HCT116 (cell line): ENCODE measurements around the gene HELT. TPM values are rescaled to one million over a fixed set of nuclear protein-coding genes. Genes with fewer than 3 reads are reported as not detected.
"Not testable (repeated sequence)": the region's sequence is repeated elsewhere in the genome, so short reads cannot be mapped to it uniquely, and the experiment has no call there.

Experiments used
- ATAC-seq: fragments of 200-7000 bp; cut with Tn5 transposase; 2 replicates; pipeline ENCODE4 v1.9.1; 2020; ENCODE audit warnings: mild to moderate bottlenecking, moderate library complexity
- BruUV-seq: library from RNA; stranded (reverse); fragments of 400-500 nt; replicated peaks from 2 replicates; lab custom pipeline; 2021; lab: Mats Ljungman, UMichigan
- CTCF ChIA-PET: fragments of 300-600 bp; sonication (Branson Sonifier 250); formaldehyde crosslinking; loops from one replicate; lab custom pipeline; 2021; ENCODE audit warnings: antibody characterized with exemption; lab: Charles Lee
- POLR2A ChIA-PET: fragments of 300-600, 350-600 bp; sonication (Branson Sonifier 250); formaldehyde crosslinking; loops from one replicate; lab custom pipeline; 2021; ENCODE audit warnings: antibody characterized with exemption; lab: Charles Lee
- RAD21 ChIA-PET, 2 experiments: fragments of 300-600 bp; sonication (Branson Sonifier 250); formaldehyde crosslinking; loops; one replicate each; lab custom pipeline; 2023; ENCODE audit warnings: low total read pairs in 2 of 2; ENCODE audit not compliant: uncharacterized antibody in 2 of 2, unreplicated experiment in 2 of 2, low non-redundant PET in 1 of 2; lab: Charles Lee
- DNase-seq: peaks from one replicate; pipeline ENCODE4 v3.0.0-alpha.2; 2010; ENCODE audit warnings: low read depth, low spot score
- H2AFZ ChIP-seq: fragments of 200-600 bp; shearing (Covaris generic), sonication (generic); 2 replicates; pipeline ENCODE4 v1.6.1; 2017; ENCODE audit warnings: low read depth, mixed run types, mixed read lengths, antibody characterized with exemption, low read length; ENCODE audit not compliant: poor library complexity, severe bottlenecking
- H3K27ac ChIP-seq: 2 replicates; pipeline ENCODE4 v1.5.1; 2012; ENCODE audit warnings: low read depth, low read length
- H3K27me3 ChIP-seq: fragments of 200-600 bp; sonication (generic); 2 replicates; pipeline ENCODE4 v1.6.1; 2016; ENCODE audit warnings: mixed run types, low read length, mixed read lengths; ENCODE audit not compliant: insufficient read depth
- H3K36me3 ChIP-seq, 2 experiments: fragments of 200-500 bp in 1 of 2; fragments of 200-600 bp in 1 of 2; sonication (Bioruptor generic) in 1 of 2; sonication (generic) in 1 of 2; 2 replicates each; pipeline versions ENCODE4 v1.5.1 to v1.6.1; 2014 to 2016; ENCODE audit warnings: low read length in 2 of 2, inconsistent platforms in 1 of 2, mixed read lengths in 1 of 2, mixed run types in 1 of 2; ENCODE audit not compliant: insufficient read depth in 2 of 2, control insufficient read depth in 1 of 2
- H3K4me1 ChIP-seq, 2 experiments: fragments of 200-600 bp in 1 of 2; sonication (generic) in 1 of 2; 2 replicates each; pipeline versions ENCODE4 v1.5.1 to v1.6.1; 2012 to 2017; ENCODE audit warnings: low read length in 2 of 2, inconsistent platforms in 1 of 2, mild to moderate bottlenecking in 1 of 2, mixed read lengths in 1 of 2, mixed run types in 1 of 2, moderate library complexity in 1 of 2; ENCODE audit not compliant: insufficient read depth in 2 of 2, control insufficient read depth in 1 of 2
- H3K4me2 ChIP-seq: fragments of 200-600 bp; sonication (generic); 2 replicates; pipeline ENCODE4 v1.6.1; 2017; ENCODE audit warnings: mixed run types, low read length, mixed read lengths
- H3K4me3 ChIP-seq, 2 experiments: fragments of 200-600 bp in 1 of 2; sonication (generic) in 1 of 2; replicated peaks in 1 of 2; 2 replicates each; pipeline ENCODE4 v1.5.1; 2011 to 2016; ENCODE audit warnings: low read length in 2 of 2, control low read depth in 1 of 2, low read depth in 1 of 2, mild to moderate bottlenecking in 1 of 2, mixed read lengths in 1 of 2, mixed run types in 1 of 2
- H3K79me2 ChIP-seq: fragments of 200-600 bp; sonication (generic); 2 replicates; pipeline ENCODE4 v1.6.1; 2017; ENCODE audit warnings: mild to moderate bottlenecking, mixed run types, low read length, moderate library complexity, mixed read lengths; ENCODE audit not compliant: insufficient read depth
- H3K9ac ChIP-seq: fragments of 200-600 bp; sonication (generic); 2 replicates; pipeline ENCODE4 v1.6.1; 2016; ENCODE audit warnings: low read length, mixed read lengths
- H3K9me2 ChIP-seq: fragments of 200-600 bp; sonication (generic), shearing (Covaris generic); 2 replicates; pipeline ENCODE4 v1.6.1; 2017; ENCODE audit warnings: mixed run types, mild to moderate bottlenecking, moderate library complexity; ENCODE audit not compliant: insufficient read depth
- H3K9me3 ChIP-seq, 2 experiments: fragments of 200-500 bp in 1 of 2; fragments of 200-600 bp in 1 of 2; sonication (Bioruptor generic) in 1 of 2; sonication (generic) in 1 of 2; 2 replicates each; pipeline ENCODE4 v1.6.1; 2014 to 2017; ENCODE audit warnings: low read length in 2 of 2, mixed read lengths in 2 of 2, inconsistent platforms in 1 of 2, low read depth in 1 of 2, mild to moderate bottlenecking in 1 of 2, mixed run types in 1 of 2, moderate library complexity in 1 of 2; ENCODE audit not compliant: control insufficient read depth in 1 of 2, insufficient read depth in 1 of 2
- H4K20me1 ChIP-seq: fragments of 200-600 bp; sonication (generic), shearing (Covaris generic); 2 replicates; pipeline ENCODE4 v1.6.1; 2017; ENCODE audit warnings: mixed run types, mild to moderate bottlenecking, moderate library complexity; ENCODE audit not compliant: insufficient read depth
- CBX3 ChIP-seq: IDR thresholded peaks from 2 replicates; pipeline ENCODE4 v1.6.1; 2012; ENCODE audit warnings: low read depth
- EZH2phosphoT487 ChIP-seq: fragments of 200-600 bp; IDR thresholded peaks from 2 replicates; pipeline ENCODE4 v1.6.1; 2018; ENCODE audit warnings: antibody characterized with exemption, borderline replicate concordance
- JUND ChIP-seq: IDR thresholded peaks from 2 replicates; pipeline ENCODE4 v1.6.1; 2012
- POLR2A ChIP-seq: IDR thresholded peaks from 2 replicates; pipeline ENCODE4 v1.7.0; 2011; ENCODE audit warnings: borderline replicate concordance; ENCODE audit not compliant: insufficient read depth, insufficient read length; ENCODE audit errors: extremely low read depth
- POLR2AphosphoS5 ChIP-seq: IDR thresholded peaks from 2 replicates; pipeline ENCODE4 v1.6.1; 2011; ENCODE audit warnings: mild to moderate bottlenecking, low read depth, low read length, moderate library complexity
- SRF ChIP-seq: IDR thresholded peaks from 2 replicates; pipeline ENCODE4 v1.6.1; 2012; ENCODE audit warnings: low read depth
- ZFX ChIP-seq: fragments of 450-650 bp; IDR thresholded peaks from 2 replicates; pipeline ENCODE4 v1.6.1; 2017
- intact Hi-C: fragments of 100-400 bp; cut with micrococcal nuclease; formaldehyde crosslinking; loops from 2 replicates; pipeline ENCODE4 v1.10.0; 2022
- total RNA-seq: library from RNA; stranded (reverse); gene quantifications from one replicate; pipeline ENCODE4 v1.2.1, GENCODE V29; 2021; ENCODE audit not compliant: unreplicated experiment
- TF ChIP-seq, protein P1 (sequence below): IDR thresholded peaks from 2 replicates; pipeline ENCODE4 v1.6.1; 2012; ENCODE audit warnings: low read depth
- TF ChIP-seq, protein P2 (sequence below): IDR thresholded peaks from 2 replicates; pipeline ENCODE4 v1.6.1; 2011; ENCODE audit warnings: mild to moderate bottlenecking, low read length, moderate library complexity; ENCODE audit not compliant: insufficient replicate concordance; ENCODE audit errors: extremely low read depth
- TF ChIP-seq, protein P3 (sequence below), 3 experiments: fragments of 200-600 bp in 1 of 3; sonication (generic) in 1 of 3; IDR thresholded peaks in 2 of 3; conservative IDR thresholded peaks in 1 of 3; 2 replicates each; pipeline ENCODE4 v1.5.1; 2012 to 2017; ENCODE audit warnings: low read depth in 2 of 3, low read length in 2 of 3, antibody characterized with exemption in 1 of 3, borderline replicate concordance in 1 of 3, control low read depth in 1 of 3, mild to moderate bottlenecking in 1 of 3, mixed read lengths in 1 of 3, mixed run types in 1 of 3, moderate library complexity in 1 of 3; ENCODE audit not compliant: insufficient read depth in 1 of 3
- TF ChIP-seq, protein P4 (sequence below): IDR thresholded peaks from 2 replicates; pipeline ENCODE4 v1.6.1; 2012

HELT gene
- total RNA-seq, 1 experiment from 2014 or later: not detected

DNA sequence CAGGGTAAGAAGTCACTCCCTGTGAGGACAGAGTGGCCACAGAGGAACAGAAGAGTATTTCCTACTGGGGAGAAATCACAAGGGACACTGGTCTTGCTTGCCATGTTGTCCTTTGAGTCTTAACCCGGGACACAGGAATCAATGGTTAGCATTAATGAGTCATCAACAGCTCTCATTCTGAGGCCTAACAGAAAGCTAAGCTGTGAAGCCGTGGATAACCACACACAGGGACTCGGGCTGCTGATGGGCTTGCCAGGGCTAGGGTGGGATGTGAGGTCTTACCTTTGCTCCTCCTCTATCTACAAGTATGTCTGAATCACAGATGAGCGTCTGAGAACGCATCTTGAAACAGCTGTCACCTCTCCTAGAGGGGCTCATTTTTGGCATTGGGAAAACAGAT lies 22.2 kb downstream of the HELT start:
- Histone ChIP-seq H3K4me1 (peaks cover 0 to 7% of the 10 kb centered on the region in 2 experiments; a peak in 1 of 4 replicates), H3K4me2 (no peak overlapping the region), H3K36me3 (no peaks in the 10 kb centered on the region), H3K9me3 (no peaks in the 10 kb centered on the region), H3K79me2 (no peaks in the 10 kb centered on the region), H2AFZ (peak overlapping the region; percentile 84)
- ATAC-seq: no peak
- ChIA-PET POLR2A (no interaction called here), RAD21 (no interaction called here)
- TF ChIP-seq, protein P1, sequence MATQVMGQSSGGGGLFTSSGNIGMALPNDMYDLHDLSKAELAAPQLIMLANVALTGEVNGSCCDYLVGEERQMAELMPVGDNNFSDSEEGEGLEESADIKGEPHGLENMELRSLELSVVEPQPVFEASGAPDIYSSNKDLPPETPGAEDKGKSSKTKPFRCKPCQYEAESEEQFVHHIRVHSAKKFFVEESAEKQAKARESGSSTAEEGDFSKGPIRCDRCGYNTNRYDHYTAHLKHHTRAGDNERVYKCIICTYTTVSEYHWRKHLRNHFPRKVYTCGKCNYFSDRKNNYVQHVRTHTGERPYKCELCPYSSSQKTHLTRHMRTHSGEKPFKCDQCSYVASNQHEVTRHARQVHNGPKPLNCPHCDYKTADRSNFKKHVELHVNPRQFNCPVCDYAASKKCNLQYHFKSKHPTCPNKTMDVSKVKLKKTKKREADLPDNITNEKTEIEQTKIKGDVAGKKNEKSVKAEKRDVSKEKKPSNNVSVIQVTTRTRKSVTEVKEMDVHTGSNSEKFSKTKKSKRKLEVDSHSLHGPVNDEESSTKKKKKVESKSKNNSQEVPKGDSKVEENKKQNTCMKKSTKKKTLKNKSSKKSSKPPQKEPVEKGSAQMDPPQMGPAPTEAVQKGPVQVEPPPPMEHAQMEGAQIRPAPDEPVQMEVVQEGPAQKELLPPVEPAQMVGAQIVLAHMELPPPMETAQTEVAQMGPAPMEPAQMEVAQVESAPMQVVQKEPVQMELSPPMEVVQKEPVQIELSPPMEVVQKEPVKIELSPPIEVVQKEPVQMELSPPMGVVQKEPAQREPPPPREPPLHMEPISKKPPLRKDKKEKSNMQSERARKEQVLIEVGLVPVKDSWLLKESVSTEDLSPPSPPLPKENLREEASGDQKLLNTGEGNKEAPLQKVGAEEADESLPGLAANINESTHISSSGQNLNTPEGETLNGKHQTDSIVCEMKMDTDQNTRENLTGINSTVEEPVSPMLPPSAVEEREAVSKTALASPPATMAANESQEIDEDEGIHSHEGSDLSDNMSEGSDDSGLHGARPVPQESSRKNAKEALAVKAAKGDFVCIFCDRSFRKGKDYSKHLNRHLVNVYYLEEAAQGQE: no peak
- TF ChIP-seq ZFX: no peak
- TF ChIP-seq, protein P2, sequence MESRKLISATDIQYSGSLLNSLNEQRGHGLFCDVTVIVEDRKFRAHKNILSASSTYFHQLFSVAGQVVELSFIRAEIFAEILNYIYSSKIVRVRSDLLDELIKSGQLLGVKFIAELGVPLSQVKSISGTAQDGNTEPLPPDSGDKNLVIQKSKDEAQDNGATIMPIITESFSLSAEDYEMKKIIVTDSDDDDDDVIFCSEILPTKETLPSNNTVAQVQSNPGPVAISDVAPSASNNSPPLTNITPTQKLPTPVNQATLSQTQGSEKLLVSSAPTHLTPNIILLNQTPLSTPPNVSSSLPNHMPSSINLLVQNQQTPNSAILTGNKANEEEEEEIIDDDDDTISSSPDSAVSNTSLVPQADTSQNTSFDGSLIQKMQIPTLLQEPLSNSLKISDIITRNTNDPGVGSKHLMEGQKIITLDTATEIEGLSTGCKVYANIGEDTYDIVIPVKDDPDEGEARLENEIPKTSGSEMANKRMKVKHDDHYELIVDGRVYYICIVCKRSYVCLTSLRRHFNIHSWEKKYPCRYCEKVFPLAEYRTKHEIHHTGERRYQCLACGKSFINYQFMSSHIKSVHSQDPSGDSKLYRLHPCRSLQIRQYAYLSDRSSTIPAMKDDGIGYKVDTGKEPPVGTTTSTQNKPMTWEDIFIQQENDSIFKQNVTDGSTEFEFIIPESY: no peak
- TF ChIP-seq, protein P3, sequence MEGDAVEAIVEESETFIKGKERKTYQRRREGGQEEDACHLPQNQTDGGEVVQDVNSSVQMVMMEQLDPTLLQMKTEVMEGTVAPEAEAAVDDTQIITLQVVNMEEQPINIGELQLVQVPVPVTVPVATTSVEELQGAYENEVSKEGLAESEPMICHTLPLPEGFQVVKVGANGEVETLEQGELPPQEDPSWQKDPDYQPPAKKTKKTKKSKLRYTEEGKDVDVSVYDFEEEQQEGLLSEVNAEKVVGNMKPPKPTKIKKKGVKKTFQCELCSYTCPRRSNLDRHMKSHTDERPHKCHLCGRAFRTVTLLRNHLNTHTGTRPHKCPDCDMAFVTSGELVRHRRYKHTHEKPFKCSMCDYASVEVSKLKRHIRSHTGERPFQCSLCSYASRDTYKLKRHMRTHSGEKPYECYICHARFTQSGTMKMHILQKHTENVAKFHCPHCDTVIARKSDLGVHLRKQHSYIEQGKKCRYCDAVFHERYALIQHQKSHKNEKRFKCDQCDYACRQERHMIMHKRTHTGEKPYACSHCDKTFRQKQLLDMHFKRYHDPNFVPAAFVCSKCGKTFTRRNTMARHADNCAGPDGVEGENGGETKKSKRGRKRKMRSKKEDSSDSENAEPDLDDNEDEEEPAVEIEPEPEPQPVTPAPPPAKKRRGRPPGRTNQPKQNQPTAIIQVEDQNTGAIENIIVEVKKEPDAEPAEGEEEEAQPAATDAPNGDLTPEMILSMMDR (IDR thresholded peaks at IDR 0.05 in 2 of 3, conservative IDR thresholded peaks at IDR 0.05 in 1 of 3; ENCODE audit: borderline replicate concordance in 1 of 3, insufficient read depth in 1 of 3, low read depth in 2 of 3, low read length in 2 of 3): no peak
- no peak for TF ChIP-seq EZH2phosphoT487
- no peak for TF ChIP-seq POLR2AphosphoS5
- no peak for TF ChIP-seq JUND
- TF ChIP-seq, protein P4, sequence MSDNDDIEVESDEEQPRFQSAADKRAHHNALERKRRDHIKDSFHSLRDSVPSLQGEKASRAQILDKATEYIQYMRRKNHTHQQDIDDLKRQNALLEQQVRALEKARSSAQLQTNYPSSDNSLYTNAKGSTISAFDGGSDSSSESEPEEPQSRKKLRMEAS: no peak
- TF ChIP-seq CBX3: no peak
- no peak for TF ChIP-seq POLR2A
- TF ChIP-seq SRF: no peak
- TF ChIP-seq, all 23 proteins: peak for 0
- H3K27me3 ChIP-seq: no peaks in the 10 kb centered on the region
- no peak overlapping the region for H3K27ac ChIP-seq
- H4K20me1 ChIP-seq: no peaks in the 10 kb centered on the region
- no peaks in the 10 kb centered on the region for H3K9me2 ChIP-seq
- no peak for DNase-seq
- BruUV-seq: no TSS peak
- intact Hi-C loops: no loop called here
- CTCF ChIA-PET: interaction anchor here (0.7 to 4.6 kb wide), 7 partner anchors 8 to 102 kb away, joined by 3 to 47 read pairs (median 4); partner anchors contain the start of gene SLC25A4
- no peak overlapping the region for H3K4me3 ChIP-seq
- H3K9ac ChIP-seq: no peak overlapping the region

DNA sequence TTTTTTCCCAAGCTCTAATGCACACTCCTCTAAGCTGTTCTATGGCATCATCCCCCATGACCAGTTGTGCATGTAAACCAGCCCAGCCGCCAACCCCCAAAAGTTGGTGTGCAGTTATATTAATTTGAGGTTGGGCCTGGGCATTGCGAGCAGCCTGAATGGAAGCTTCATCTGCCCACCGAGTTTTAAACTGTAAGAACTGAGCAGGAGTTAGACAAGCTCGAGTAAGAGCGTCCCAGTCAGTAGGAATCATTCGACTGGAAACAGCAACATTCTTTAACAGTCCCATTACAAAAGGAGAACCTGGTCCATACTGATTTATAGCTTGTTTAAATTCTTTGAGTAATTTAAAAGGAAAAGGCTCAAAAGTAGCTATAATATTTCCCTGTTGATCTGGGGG lies 32.0 kb downstream of the HELT start:
- CTCF ChIA-PET: interaction anchor here (0.9 kb wide), 1 partner anchor 46 kb away, joined by 3 read pairs; no protein-coding TSS in a partner anchor
- ATAC-seq, H3K4me1 ChIP-seq, H3K4me3 ChIP-seq, DNase-seq, H3K36me3 ChIP-seq, H3K9me2 ChIP-seq, RAD21 ChIA-PET, H3K4me2 ChIP-seq, H3K9me3 ChIP-seq, H3K27me3 ChIP-seq, H4K20me1 ChIP-seq, H3K9ac ChIP-seq, POLR2A ChIA-PET, BruUV-seq, H2AFZ ChIP-seq, H3K27ac ChIP-seq, H3K79me2 ChIP-seq, intact Hi-C loops: not testable (repeated sequence)
